Effector CD8-positive, alpha-beta T cell (primary cell): ENCODE data around the gene ANAPC16.
"Not testable (repeated sequence)": the region's sequence is repeated elsewhere in the genome, so short reads cannot be mapped to it uniquely, and the experiment has no call there.

ENCODE experiments used
- DNase-seq: peaks from one replicate; lab custom pipeline; 2025; lab: John Stamatoyannopoulos, UW

The ANAPC16 gene

DNA sequence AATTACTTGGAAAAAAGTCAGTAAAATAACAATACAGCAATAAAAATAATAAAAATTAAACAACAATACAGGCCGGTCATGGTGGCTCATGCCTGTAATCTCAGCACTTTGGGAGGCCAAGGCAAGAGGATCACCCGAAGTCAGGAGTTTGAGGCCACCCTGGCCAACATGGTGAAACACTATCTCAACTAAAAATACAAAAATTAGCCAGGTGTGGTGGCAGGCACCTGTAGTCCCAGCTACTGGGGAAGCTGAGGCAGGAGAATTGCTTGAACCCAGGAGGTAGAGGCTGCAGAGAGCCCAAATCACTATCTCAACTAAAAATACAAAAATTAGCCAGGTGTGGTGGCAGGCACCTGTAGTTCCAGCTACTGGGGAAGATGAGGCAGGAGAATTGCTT lies 4.0 kb upstream of the ANAPC16 start:
- not testable (repeated sequence) for DNase-seq

- no peak for DNase-seq
These were observed 2.5 kb downstream of the ANAPC16 start for GRCh38 chr10:72218325-72218724.

- no peak for DNase-seq
These were observed 2.9 kb downstream of the ANAPC16 start for GRCh38 chr10:72218726-72219125.

DNA sequence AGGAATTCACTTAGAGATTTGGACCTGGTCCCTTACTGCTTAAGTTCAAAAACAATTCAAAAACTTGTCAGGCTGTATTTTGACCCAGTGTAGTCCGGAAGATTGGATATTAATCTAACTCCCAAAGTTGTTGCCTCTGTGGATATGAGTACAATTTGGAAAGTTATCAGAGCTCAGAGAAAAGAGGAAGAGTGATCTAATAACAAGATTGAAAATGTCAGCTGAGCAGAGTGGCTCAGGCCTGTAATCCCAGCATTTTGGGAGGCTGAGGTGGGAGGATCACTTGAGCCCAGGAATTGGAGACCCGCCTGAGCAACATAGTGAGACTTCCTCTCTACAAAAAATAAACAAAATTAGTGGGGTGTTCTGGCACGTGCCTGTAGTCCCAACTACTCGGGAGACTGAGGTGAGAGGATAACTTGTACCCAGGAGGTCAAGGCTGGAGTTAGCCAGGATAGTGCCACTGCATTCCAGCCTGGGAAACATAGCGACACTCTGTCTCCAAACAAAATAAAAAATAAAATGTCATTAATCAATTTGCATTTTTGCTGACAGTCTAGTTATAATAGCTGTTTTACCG lies 3.5 kb downstream of the ANAPC16 start:
- DNase-seq: no peak

DNA sequence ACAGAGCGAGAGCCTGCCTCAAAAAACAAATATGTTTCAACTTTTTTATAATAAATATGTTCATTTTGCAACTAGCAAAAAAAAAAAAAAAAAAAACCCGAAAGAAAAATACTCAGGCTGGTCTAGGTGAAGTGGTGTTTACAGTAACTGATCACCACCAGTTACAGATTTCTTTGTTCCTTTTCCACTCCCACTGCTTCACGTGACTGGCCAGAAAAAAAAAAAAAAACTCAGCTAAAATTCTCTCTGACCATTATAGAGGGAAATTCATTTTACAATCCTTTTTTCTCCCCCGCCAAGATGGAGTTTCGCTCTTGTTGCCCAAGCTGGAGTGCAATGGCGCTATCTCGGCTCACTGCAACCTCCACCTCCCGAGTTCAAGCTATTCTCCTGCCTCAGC lies 4.8 kb downstream of the ANAPC16 start:
- no peak for DNase-seq

DNA sequence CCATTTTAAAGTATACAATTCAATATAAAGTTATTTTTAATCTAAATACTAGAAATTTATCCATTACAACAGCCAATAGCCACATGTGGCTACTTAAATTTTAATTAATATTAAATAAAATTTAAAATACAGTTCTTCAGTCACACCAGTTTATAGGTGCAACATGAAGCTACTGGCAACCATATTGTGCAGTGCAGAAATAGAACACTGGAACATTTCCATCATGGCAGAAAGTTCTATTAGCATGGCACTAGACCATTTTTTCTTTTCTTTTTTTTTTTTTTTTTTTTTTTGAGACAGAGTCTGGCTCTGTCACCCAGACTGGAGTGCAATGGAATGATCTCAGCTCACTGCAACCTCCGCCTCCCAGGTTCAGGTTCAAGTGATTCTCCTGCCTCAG lies 5.5 kb downstream of the ANAPC16 start:
- no peak for DNase-seq

DNA sequence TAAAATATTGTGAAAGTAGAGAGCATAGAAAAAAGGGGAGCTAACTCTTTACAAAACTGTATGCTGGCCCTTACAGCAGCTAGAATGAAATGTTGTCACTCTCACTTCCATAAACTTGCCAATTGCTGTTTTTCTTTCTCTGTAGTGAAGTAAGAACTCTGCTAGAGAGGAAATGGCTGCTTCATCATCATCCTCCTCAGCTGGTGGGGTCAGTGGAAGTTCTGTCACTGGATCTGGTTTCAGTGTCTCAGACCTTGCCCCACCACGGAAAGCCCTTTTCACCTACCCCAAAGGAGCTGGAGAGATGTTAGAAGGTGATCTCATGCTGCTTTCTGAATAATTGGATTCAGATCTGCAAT lies 7.9 kb downstream of the ANAPC16 start:
- DNase-seq: no peak

- not testable (repeated sequence) for DNase-seq
These were observed 8.4 kb downstream of the ANAPC16 start for GRCh38 chr10:72224191-72224590.

- no peak for DNase-seq
These were observed 10.7 kb downstream of the ANAPC16 start for GRCh38 chr10:72226418-72227027.

- DNase-seq: no peak
These were observed 12.0 kb downstream of the ANAPC16 start for GRCh38 chr10:72227826-72228225.

- DNase-seq: no peak
These were observed 12.5 kb downstream of the ANAPC16 start for GRCh38 chr10:72228318-72228751.

DNA sequence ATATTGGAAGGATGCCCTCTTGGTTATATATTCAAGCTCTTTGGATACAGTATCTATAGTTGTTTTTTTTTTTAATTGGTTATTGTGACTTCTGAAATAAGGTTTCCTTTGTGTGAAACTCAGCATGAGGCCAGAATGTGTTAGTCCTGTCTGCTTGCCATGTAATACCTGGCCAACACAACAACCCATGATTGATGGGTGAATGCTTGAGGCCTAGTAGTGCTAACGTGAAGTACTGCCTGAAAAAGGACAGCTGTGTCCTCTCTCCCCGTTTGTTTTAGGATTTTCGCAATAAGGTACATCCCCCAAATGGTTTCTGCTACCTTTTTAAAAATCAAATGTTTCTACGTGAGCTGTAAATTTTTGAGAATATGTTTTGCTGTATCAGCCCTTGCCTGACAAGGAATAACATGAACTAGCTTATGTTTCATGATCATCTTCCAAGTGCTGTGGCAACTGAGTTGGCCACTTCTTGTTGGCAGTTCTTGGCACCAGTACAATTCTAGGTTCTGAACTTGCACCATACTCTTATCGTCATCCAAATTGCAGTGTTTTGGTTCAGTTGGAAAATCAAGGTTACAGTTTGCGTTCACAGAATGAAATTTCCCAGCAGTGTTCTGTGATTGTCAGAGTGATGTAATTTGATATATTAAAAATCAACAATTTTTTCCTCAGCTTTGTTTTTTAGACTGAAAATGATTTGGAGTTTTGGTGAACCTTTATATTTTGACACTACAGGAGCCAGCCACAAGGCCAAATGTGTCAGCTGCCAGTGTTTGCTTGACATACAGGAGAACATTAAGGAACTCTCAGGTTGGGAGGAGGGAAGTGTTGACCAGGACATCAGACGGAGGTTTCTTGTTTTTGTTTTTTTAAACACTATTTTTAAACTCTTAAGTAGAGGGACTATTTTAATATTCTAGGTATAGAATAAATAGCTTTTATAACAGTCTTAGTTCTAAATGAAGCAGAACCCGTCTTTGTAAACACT lies 13.7 kb downstream of the ANAPC16 start:
- no peak for DNase-seq

DNA sequence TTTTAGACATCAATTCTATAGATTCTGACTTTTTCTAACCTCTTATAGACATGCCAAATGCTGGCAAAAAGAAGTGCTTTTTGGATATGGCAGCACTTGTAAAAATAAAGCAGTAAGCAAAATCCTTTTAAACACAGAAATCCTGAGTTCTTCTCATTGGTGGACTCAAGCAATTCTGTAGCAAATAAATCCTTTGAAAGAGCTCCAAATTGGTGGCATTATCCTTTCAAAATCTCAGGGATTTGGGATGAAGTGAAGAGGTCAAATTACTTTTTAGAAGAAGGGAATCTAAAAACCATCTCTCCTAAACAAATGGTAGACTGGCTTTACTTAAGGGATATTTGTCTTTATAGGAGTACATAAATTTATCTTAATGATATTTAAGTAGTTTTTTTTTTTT lies 17.8 kb downstream of the ANAPC16 start:
- no peak for DNase-seq

DNA sequence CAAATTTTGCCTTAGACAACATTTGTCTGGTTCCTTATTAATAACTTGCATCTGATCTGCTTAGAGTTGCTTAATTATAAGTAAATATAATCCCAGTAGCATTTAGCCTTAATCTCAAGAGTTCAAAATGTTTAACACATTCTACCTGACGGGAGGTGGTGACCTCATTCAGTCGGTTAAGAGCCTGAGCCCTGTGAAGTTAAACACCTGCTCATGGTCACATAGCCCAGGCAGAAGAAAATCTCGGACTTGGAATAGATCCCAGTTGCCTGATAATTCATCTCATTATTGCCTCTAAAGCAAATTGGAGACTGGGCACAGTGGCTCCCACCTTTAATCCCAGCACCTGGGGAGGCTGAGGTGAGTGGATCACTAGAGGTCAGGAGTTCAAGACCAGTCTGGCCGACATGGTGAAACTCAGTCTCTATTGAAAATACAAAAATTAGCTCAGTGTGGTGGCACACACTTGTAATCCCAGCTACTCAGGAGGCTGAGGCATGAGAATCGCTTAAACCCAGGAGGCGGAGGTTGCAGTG lies 18.8 kb downstream of the ANAPC16 start:
- DNase-seq: no peak

DNA sequence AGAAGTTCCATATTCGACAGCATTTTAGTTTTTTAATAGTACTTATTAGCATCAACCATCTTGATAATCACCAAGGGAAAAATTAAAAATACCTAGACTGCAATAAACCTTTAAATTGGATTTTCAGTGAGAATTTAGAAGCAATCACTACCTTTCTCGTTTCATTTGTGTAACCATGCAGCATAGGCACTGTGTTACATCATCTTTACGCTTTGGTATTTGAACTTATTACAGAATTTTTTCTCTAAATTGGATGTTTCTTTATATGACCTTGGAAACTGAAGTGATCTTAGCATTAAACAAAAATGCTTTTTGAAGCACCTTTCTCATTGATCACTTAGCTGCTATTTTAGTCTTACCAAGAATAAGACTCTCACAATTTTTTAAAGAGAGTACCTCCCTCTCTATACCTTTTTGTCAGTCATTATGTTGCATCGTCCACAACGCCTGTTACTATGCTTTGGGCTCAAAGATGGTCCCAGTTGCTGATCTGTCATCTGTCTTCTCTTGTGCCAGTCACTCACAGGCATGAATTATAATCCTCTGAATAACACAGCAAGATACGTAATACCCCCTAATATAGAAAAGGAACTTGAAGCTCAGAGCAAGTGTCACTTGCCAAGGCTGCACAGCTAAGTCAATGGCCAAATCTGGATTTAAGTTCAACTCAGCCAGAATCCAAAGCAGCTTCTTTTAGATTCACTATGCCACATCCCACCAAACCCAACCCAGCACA lies 19.9 kb downstream of the ANAPC16 start:
- DNase-seq: no peak

DNA sequence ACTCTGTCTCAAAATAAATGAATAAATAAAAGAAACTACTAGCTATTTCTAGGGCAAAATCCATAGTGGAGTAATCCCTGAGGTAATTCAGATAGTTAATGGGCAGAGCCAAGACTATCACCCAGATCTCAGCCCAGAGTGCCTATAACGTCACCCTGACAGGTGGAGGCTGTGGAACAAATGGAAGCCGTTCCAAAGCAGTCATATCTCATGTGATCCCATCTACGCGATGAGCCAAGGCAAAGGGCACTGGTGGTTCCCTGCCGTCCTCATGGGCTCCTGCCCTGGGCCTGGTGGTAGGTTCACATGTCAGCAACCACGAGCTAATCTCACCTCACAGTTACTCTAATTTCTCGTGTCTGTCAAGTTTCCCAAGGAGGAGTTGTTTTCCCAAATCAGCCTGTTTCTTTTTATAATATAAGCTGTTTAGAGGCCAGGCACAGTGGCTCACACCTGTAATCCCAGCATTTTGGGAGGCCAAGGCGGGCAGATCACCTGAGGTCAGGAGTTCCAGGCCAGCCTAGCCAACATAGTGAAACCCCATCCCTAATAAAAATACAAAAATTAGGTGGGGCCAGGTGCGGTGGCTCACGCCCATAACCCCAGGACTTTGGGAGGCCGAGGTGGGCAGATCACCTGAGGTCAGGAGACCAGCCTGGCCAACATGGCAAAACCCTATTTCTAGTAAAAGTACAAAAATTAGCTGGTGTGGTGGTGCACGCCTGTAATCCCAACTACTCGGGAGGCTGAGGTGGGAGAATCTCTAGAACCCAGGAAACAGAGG lies 22.8 kb downstream of the ANAPC16 start:
- DNase-seq: no peak

- no peak for DNase-seq
These were observed 23.6 kb downstream of the ANAPC16 start for GRCh38 chr10:72239409-72239808.

DNA sequence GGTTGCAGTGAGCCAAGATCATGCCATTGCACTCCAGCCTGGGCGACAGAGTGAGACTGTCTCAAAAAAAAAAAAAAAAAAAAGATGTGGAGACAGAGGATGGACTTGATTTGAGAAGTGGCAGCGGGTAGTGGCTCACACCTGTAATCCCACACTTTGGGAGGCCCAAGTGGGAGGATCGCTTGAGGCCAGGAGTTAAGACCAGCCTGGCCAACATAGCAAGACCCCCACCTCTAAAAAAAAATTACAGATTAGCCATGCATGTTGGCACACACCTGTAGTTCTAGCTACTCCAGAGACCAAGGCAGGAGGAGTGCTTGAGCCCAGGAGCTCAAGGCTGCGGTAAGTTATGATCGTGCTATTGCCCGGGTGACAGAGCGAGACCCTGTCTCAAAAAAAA lies 24.6 kb downstream of the ANAPC16 start:
- DNase-seq: no peak

GRCh38 chr10:72241691-72242252 lies 26.0 kb downstream of the ANAPC16 start:
- no peak for DNase-seq

DNA sequence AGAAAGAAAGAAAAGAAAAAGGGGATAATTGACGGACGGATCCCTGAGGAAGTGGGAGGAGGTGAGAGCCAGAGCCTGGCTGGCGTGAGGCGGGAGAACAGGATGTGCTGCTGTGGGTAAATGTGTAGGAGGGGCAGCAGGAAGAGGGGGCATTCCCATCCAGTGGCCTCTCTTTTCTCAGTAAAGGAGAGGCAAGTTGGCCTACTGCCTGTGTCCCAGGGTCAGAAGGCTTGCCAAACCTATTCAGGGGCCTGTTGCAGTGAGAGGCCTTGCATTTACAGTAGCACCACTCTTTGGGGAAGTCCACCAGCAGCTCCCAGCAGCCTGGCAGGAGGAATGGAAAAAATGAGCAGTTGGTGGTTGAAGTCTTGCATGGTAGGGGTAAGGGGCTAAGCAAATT lies 26.9 kb downstream of the ANAPC16 start:
- no peak for DNase-seq
